ENCODE measurements around the gene PTCRA. TPM values are rescaled to one million over a fixed set of nuclear protein-coding genes. Genes with fewer than 3 reads are reported as not detected.
"Not testable (repeated sequence)": the region's sequence is repeated elsewhere in the genome, so short reads cannot be mapped to it uniquely, and the experiment has no call there.

The PTCRA gene
- total RNA-seq, 2 experiments from 2014 or later = not detected

- ChIA-PET POLR2A (interaction anchor here (1.3 kb wide), 1 partner anchor 10 kb away, joined by 3 read pairs; no protein-coding TSS in a partner anchor), CTCF (no interaction called here)
Observed at GRCh38 chr6:42935322-42935721, 19.5 kb downstream of the PTCRA start.

- ChIA-PET POLR2A (no interaction called here), CTCF (no interaction called here)
Observed at GRCh38 chr6:42936398-42936797, 20.5 kb downstream of the PTCRA start.

- POLR2A ChIA-PET = interaction anchor here (0.5 to 1.3 kb wide), 3 partner anchors 14 to 150 kb away, joined by 3 to 4 read pairs (median 4); partner anchors contain the start of gene PPP2R5D
- CTCF ChIA-PET = no interaction called here
Observed at GRCh38 chr6:42937548-42938427, 21.9 kb downstream of the PTCRA start.

- POLR2A ChIA-PET = no interaction called here
Observed at GRCh38 chr6:42938428-42938796, 22.6 kb downstream of the PTCRA start.

GRCh38 chr6:42938987-42939809 lies 23.3 kb downstream of the PTCRA start:
- ChIA-PET CTCF (no interaction called here), POLR2A (no interaction called here)

More at GRCh38 chr6:42938428-42938796, 22.6 kb downstream of the PTCRA start:
- CTCF ChIA-PET = no interaction called here

GRCh38 chr6:42939810-42940167 lies 23.9 kb downstream of the PTCRA start:
- POLR2A ChIA-PET = no interaction called here
- CTCF ChIA-PET = no interaction called here

- POLR2A ChIA-PET = interaction anchor here (0.6 kb wide), 1 partner anchor 11 kb away, joined by 7 read pairs; the partner anchor contains the start of gene CNPY3
Observed at GRCh38 chr6:42940493-42941045, 24.7 kb downstream of the PTCRA start.

GRCh38 chr6:42941356-42941755 lies 25.5 kb downstream of the PTCRA start:
- POLR2A ChIA-PET, CTCF ChIA-PET: not testable (repeated sequence)

More at GRCh38 chr6:42940493-42941045, 24.7 kb downstream of the PTCRA start:
- CTCF ChIA-PET = interaction anchor here (0.7 kb wide), 1 partner anchor 901 kb away, joined by 3 read pairs; no protein-coding TSS in a partner anchor

- CTCF ChIA-PET = no interaction called here
- POLR2A ChIA-PET = no interaction called here
Observed at GRCh38 chr6:42942444-42942843, 26.6 kb downstream of the PTCRA start.

- POLR2A ChIA-PET = no interaction called here
- CTCF ChIA-PET = no interaction called here
Observed at GRCh38 chr6:42947950-42948349, 32.1 kb downstream of the PTCRA start.

- ChIA-PET CTCF (interaction anchor here (0.7 kb wide), 1 partner anchor 12 kb away, joined by 3 read pairs; no protein-coding TSS in a partner anchor), POLR2A (interaction anchor here (0.7 kb wide), 1 partner anchor 15 kb away, joined by 4 read pairs; no protein-coding TSS in a partner anchor)
Observed at GRCh38 chr6:42952389-42952788, 36.5 kb downstream of the PTCRA start.

GRCh38 chr6:42954405-42954804 lies 38.6 kb downstream of the PTCRA start:
- POLR2A ChIA-PET, CTCF ChIA-PET: not testable (repeated sequence)

GRCh38 chr6:42958125-42958524 lies 42.3 kb downstream of the PTCRA start:
- POLR2A ChIA-PET = no interaction called here
- CTCF ChIA-PET = no interaction called here

- ChIA-PET POLR2A (interaction anchor here (0.5 kb wide), 1 partner anchor 22 kb away, joined by 3 read pairs; no protein-coding TSS in a partner anchor), CTCF (interaction anchor here (0.9 to 1.2 kb wide), 2 partner anchors 15 to 33 kb away, joined by 3 read pairs; no protein-coding TSS in a partner anchor)
Observed at GRCh38 chr6:42959917-42960242, 44.0 kb downstream of the PTCRA start.

GRCh38 chr6:42960243-42961019 lies 44.6 kb downstream of the PTCRA start, which contains the start of gene GNMT:
Gene GNMT (plus strand): TSS chr6:42960754. CDS start chr6:42960768, 14 bp downstream.
- ChIA-PET POLR2A (interaction anchor here (0.5 kb wide), 1 partner anchor 254 kb away, joined by 5 read pairs; no protein-coding TSS in a partner anchor), CTCF (interaction anchor here (0.9 to 1.2 kb wide), 2 partner anchors 15 to 34 kb away, joined by 3 read pairs; no protein-coding TSS in a partner anchor)

- CTCF ChIA-PET = no interaction called here
- POLR2A ChIA-PET = interaction anchor here (0.5 to 0.7 kb wide), 2 partner anchors 10 to 254 kb away, joined by 3 to 5 read pairs; no protein-coding TSS in a partner anchor
Observed at GRCh38 chr6:42961020-42961470, 45.2 kb downstream of the PTCRA start.

GRCh38 chr6:42962096-42962495 lies 46.2 kb downstream of the PTCRA start:
- ChIA-PET POLR2A (interaction anchor here (0.7 kb wide), 2 partner anchors 9 to 58 kb away, joined by 3 to 4 read pairs; no protein-coding TSS in a partner anchor), CTCF (interaction anchor here (0.6 to 1.2 kb wide), 2 partner anchors 182 to 400 kb away, joined by 4 to 5 read pairs; no protein-coding TSS in a partner anchor)

- CTCF ChIA-PET = interaction anchor here (1.2 kb wide), 1 partner anchor 181 kb away, joined by 5 read pairs; no protein-coding TSS in a partner anchor
- POLR2A ChIA-PET = no interaction called here
Observed at GRCh38 chr6:42962502-42963178, 46.8 kb downstream of the PTCRA start.
